K562 (cell line): ENCODE data around the gene FFAR1. TPM values are rescaled to one million over a fixed set of nuclear protein-coding genes. Genes with fewer than 3 reads are reported as not detected.
A peak's percentile ranks its signal among the peaks of the same experiment; 100 is the strongest.

ENCODE experiments used
- ATAC-seq: fragments of 200-7000 bp; cut with Tn5 transposase; 3 replicates; pipeline ENCODE4 v1.9.1; 2020; ENCODE audit warnings: moderate library complexity
- BruUV-seq: library from RNA; stranded (reverse); fragments of 400-500 nt; replicated peaks from 2 replicates; lab custom pipeline; 2021; lab: Mats Ljungman, UMichigan
- CTCF ChIA-PET: fragments of 300-600 bp; formaldehyde crosslinking; extraction: SDS; loops from one replicate; lab custom pipeline; 2021; ENCODE audit warnings: low intra/inter-chr PET ratio; lab: Yijun Ruan, JAX
- POLR2A ChIA-PET: fragments of 300-600, 350-650 bp; sonication (Branson Sonifier 250); formaldehyde crosslinking; extraction: SDS; loops from one replicate; lab custom pipeline; 2021; ENCODE audit warnings: antibody characterized with exemption, inconsistent platforms; lab: Yijun Ruan, JAX
- DNase-seq, 4 experiments: peaks; one replicate each; pipeline versions ENCODE4 v3.0.0 to v3.0.0-alpha.2; 2011 to 2018; ENCODE audit warnings: low spot score in 3 of 4, mixed read lengths in 3 of 4; ENCODE audit errors: extremely low read depth in 1 of 4
- FAIRE-seq: peaks from 2 replicates; lab custom pipeline; 2011; peaks lifted over from hg19 to GRCh38; lab: Jason Lieb, UNC
- H2AFZ ChIP-seq: 2 replicates; pipeline ENCODE4 v1.6.0; 2011; ENCODE audit warnings: low read depth, low read length, control low read depth, inconsistent platforms
- H3K27ac ChIP-seq: fragments of 200-600 bp; 3 replicates; pipeline ENCODE4 v1.8.0; 2011; ENCODE audit warnings: low read depth, mild to moderate bottlenecking, control low read depth, inconsistent platforms, low read length, moderate library complexity, mixed read lengths; ENCODE audit errors: extremely low read depth
- H3K27me3 ChIP-seq, 2 experiments: fragments of 300-600 bp in 1 of 2; 2 replicates in 1 of 2; 3 replicates in 1 of 2; pipeline versions ENCODE4 v1.6.0 to v1.8.0; 2011; ENCODE audit warnings: inconsistent platforms in 2 of 2, low read length in 2 of 2, mild to moderate bottlenecking in 1 of 2, mixed read lengths in 1 of 2, moderate library complexity in 1 of 2; ENCODE audit not compliant: control insufficient read depth in 2 of 2, insufficient read depth in 2 of 2
- H3K36me3 ChIP-seq: fragments of 300-600 bp; 3 replicates; pipeline ENCODE4 v1.8.0; 2011; ENCODE audit warnings: mild to moderate bottlenecking, low read length, inconsistent platforms; ENCODE audit not compliant: control insufficient read depth, insufficient read depth
- H3K4me1 ChIP-seq, 2 experiments: fragments of 200-600 bp in 1 of 2; replicated peaks in 1 of 2; 2 replicates in 1 of 2; 3 replicates in 1 of 2; pipeline versions ENCODE4 v1.5.1 to v1.8.0; 2011; ENCODE audit warnings: inconsistent platforms in 2 of 2, low read length in 2 of 2, mild to moderate bottlenecking in 1 of 2, mixed read lengths in 1 of 2, moderate library complexity in 1 of 2; ENCODE audit not compliant: control insufficient read depth in 2 of 2, insufficient read depth in 2 of 2
- H3K4me2 ChIP-seq: 2 replicates; pipeline ENCODE4 v1.6.1; 2011; ENCODE audit warnings: low read length, control low read depth, inconsistent platforms, mixed read lengths; ENCODE audit not compliant: insufficient read depth
- H3K4me3 ChIP-seq: fragments of 200-600 bp; sonication (generic), shearing (Covaris generic); 2 replicates; pipeline ENCODE4 v1.5.1; 2016; ENCODE audit warnings: control low read depth, inconsistent platforms
- H3K79me2 ChIP-seq: fragments of 200-600 bp; 3 replicates; pipeline ENCODE4 v1.8.0; 2011; ENCODE audit warnings: low read length, inconsistent platforms; ENCODE audit not compliant: control insufficient read depth, insufficient read depth
- H3K9ac ChIP-seq, 2 experiments: 2 replicates each; pipeline versions ENCODE4 v1.6.0 to v1.6.1; 2011; ENCODE audit warnings: low read depth in 2 of 2, low read length in 2 of 2, control low read depth in 1 of 2, inconsistent platforms in 1 of 2, mild to moderate bottlenecking in 1 of 2, mixed read lengths in 1 of 2; ENCODE audit not compliant: insufficient read depth in 1 of 2
- H3K9me1 ChIP-seq: one replicate; pipeline ENCODE4 v1.6.0; 2011; ENCODE audit warnings: inconsistent platforms, mild to moderate bottlenecking, low read length, moderate library complexity; ENCODE audit not compliant: control insufficient read depth, insufficient read depth
- H3K9me3 ChIP-seq: replicated peaks from 2 replicates; pipeline ENCODE4 v1.5.1; 2011; ENCODE audit warnings: low read depth, low read length, inconsistent platforms; ENCODE audit not compliant: control insufficient read depth, insufficient read depth
- H4K20me1 ChIP-seq: replicated peaks from 2 replicates; pipeline ENCODE4 v1.6.1; 2011; ENCODE audit warnings: low read length, inconsistent platforms, mixed read lengths; ENCODE audit not compliant: control insufficient read depth, insufficient read depth
- CAMTA2 ChIP-seq: fragments of 250-450 bp; sonication (Bioruptor Pico); conservative IDR thresholded peaks from 2 replicates; pipeline ENCODE4 v1.5.1; 2022
- CBFB ChIP-seq: sonication (generic); formaldehyde crosslinking; IDR thresholded peaks from 2 replicates; pipeline ENCODE4 v1.4.0; 2020; ENCODE audit warnings: mild to moderate bottlenecking, missing genetic modification reagents
- EP300 ChIP-seq: IDR thresholded peaks from 2 replicates; pipeline ENCODE4 v1.6.1; 2012; ENCODE audit warnings: low read length, improper control_type of control experiment
- FOXK2 ChIP-seq, 2 experiments: fragments of 450-650 bp; IDR thresholded peaks in 1 of 2; conservative IDR thresholded peaks in 1 of 2; 2 replicates each; pipeline ENCODE4 v1.6.1; 2016; ENCODE audit warnings: low read depth in 2 of 2, mild to moderate bottlenecking in 1 of 2
- OTX1 ChIP-seq: fragments of 450-650 bp; formaldehyde crosslinking; IDR thresholded peaks from 2 replicates; pipeline ENCODE4 v1.4.0; 2022; ENCODE audit warnings: mild to moderate bottlenecking
- PTRF ChIP-seq: fragments of 450-650 bp; IDR thresholded peaks from 2 replicates; pipeline ENCODE4 v1.6.1; 2016; ENCODE audit warnings: mild to moderate bottlenecking, missing genetic modification characterization, missing compliant biosample characterization
- TARDBP ChIP-seq: fragments of 450-650 bp; IDR thresholded peaks from 2 replicates; pipeline ENCODE4 v1.6.1; 2016
- ZFX ChIP-seq: sonication (generic); formaldehyde crosslinking; IDR thresholded peaks from 2 replicates; pipeline ENCODE4 v1.8.0; 2022; ENCODE audit warnings: mild to moderate bottlenecking, missing genetic modification reagents, moderate library complexity
- ZNF444 ChIP-seq: fragments of 250-450 bp; sonication (Bioruptor Pico); IDR thresholded peaks from 2 replicates; pipeline ENCODE4 v1.4.0; 2020; ENCODE audit warnings: mild to moderate bottlenecking, moderate library complexity
- ZNF589 ChIP-seq: fragments of 200-800 bp; sonication (Bioruptor generic); IDR thresholded peaks from 2 replicates; pipeline ENCODE4 v1.6.1; 2016; ENCODE audit warnings: low read depth, missing genetic modification characterization, missing compliant biosample characterization
- ZNF695 ChIP-seq: fragments of 450-650 bp; formaldehyde crosslinking; IDR thresholded peaks from 2 replicates; pipeline ENCODE4 v1.4.0; 2020; ENCODE audit warnings: mild to moderate bottlenecking, moderate library complexity
- WGBS: fragments of 100-300 bp; shearing (Covaris generic); methylation state at CpG from one replicate; pipeline ENCODE4 v1.1.6; 2016; ENCODE audit warnings: low coverage, mixed read lengths; ENCODE audit not compliant: insufficient coverage; ENCODE audit errors: missing lambda C conversion rate; 5-methylcytosine and 5-hydroxymethylcytosine counted together
- in situ Hi-C: fragments of 300-500 bp; cut with MboI; formaldehyde crosslinking; loops from 4 replicates; pipeline ENCODE4 v1.15.0; 2018; ENCODE audit warnings: inconsistent platforms, mixed read lengths
- intact Hi-C: fragments of 100-400 bp; cut with micrococcal nuclease; formaldehyde crosslinking; loops from 2 replicates; pipeline ENCODE4 v1.14.2; 2022
- polyA plus RNA-seq, 8 experiments: library from polyadenylated mRNA; depleted of rRNA in 4 of 8; stranded (reverse) in 5 of 8; unstranded in 3 of 8; fragments of >200 nt; fragmentation: Nextera tagmentation in 2 of 8; fragmentation: Illumina TruSeq in 1 of 8; extraction: Ambion mirVana in 2 of 8; extraction: Trizol in 1 of 8; gene quantifications; 2 replicates each; pipeline versions ENCODE4 v1.2.1 to v1.2.3, GENCODE V29; 2011 to 2014; ENCODE audit warnings: inconsistent platforms in 1 of 8, missing spikeins in 1 of 8
- total RNA-seq, 7 experiments: library from RNA; depleted of rRNA in 6 of 7; stranded (reverse); fragments of >200 nt in 6 of 7; fragmentation: Illumina TruSeq in 2 of 7; extraction: Trizol in 2 of 7; gene quantifications; 2 replicates each; pipeline versions ENCODE4 v1.2.1 to v1.2.3, GENCODE V29; 2011 to 2021; ENCODE audit warnings: low replicate concordance in 1 of 7
- TF ChIP-seq, protein P1 (sequence below): fragments of 250-450 bp; sonication (Bioruptor Pico); IDR thresholded peaks from 2 replicates; pipeline ENCODE4 v1.5.1; 2021; ENCODE audit warnings: mild to moderate bottlenecking
- TF ChIP-seq, protein P2 (sequence below): fragments of 450-650 bp; IDR thresholded peaks from 2 replicates; pipeline ENCODE4 v1.7.1; 2018; ENCODE audit warnings: mild to moderate bottlenecking, low read depth; ENCODE audit not compliant: partially characterized antibody
- TF ChIP-seq, protein P3 (sequence below): IDR thresholded peaks from 2 replicates; pipeline ENCODE4 v1.6.1; 2016; ENCODE audit warnings: missing genetic modification characterization, missing compliant biosample characterization

FFAR1 gene
- total and polyA plus RNA-seq, 9 of the 15 experiments (the other 6 are each of a cell fraction or from before 2014, with no cell fraction given), result not detected

DNA sequence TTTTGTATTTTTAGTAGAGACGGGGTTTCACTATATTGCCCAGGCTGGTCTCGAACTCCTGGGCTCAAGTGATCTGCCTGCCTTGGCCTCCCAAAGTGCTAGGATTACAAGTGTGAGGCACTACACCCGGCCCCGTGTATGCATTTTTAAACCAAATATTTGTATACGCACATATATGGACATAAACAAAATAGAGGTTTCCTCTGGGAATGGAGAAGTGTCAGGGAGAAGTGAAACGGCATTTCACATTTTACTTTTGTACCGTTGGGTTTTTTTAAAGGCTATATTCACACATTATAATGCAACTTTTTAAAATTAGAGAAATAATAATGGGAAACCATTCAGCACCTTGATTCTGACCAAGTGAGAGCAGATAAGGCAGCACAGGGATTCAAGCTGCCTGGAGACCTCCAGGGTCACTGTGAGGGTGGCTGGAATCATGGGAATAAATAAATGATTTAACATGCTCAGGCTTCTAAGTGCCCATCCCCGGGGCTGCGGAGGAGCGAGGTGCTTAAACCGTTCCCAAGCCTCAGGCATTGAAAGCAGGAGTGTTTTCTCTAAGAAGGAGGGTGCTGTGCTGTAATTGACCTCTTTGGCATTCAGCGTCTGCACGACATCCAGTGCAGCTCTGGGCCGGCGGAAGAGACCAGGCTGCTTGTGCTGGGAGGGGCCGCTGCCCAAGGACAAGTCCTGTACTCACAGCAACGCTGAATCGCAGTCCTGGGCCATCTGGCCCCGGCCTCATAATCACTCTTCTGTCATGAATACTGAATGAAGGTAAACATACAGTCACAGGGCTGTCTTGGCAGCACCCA, 47.9 kb downstream of the FFAR1 start:
- no peak for FAIRE-seq
- ATAC-seq, result peak; percentile 45; the same call in 2 of the 3 replicates

More for the DNA sequence above, 47.9 kb downstream of the FFAR1 start:
- H3K36me3 ChIP-seq, result no peaks in the 10 kb centered on the region
- no TSS peak for BruUV-seq
- no peaks in the 10 kb centered on the region for H3K9me3 ChIP-seq
- no peak overlapping the region for H3K4me3 ChIP-seq
- TF ChIP-seq CAMTA2 (no peak), ZNF695 (CRISPR knock-in tag) (no peak), FOXK2 (conservative IDR thresholded peaks at IDR 0.05 in 1 of 2, IDR thresholded peaks at IDR 0.05 in 1 of 2; ENCODE audit: low read depth in 2 of 2) (no peak), CBFB (CRISPR knock-in tag) (no peak), OTX1 (no peak), EP300 (no peak), ZNF589 (CRISPR knock-in tag) (no peak), ZFX (CRISPR knock-in tag) (no peak), TARDBP (no peak), ZNF444 (CRISPR knock-in tag) (no peak), PTRF (tag) (no peak)
- TF ChIP-seq, protein P1, sequence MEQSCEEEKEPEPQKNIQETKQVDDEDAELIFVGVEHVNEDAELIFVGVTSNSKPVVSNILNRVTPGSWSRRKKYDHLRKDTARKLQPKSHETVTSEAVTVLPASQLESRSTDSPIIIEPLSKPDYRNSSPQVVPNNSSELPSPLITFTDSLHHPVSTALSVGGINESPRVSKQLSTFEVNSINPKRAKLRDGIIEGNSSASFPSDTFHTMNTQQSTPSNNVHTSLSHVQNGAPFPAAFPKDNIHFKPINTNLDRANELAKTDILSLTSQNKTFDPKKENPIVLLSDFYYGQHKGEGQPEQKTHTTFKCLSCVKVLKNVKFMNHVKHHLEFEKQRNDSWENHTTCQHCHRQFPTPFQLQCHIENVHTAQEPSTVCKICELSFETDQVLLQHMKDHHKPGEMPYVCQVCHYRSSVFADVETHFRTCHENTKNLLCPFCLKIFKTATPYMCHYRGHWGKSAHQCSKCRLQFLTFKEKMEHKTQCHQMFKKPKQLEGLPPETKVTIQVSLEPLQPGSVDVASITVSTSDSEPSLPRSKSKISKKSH (CRISPR knock-in tag), result no peak
- TF ChIP-seq, protein P2, sequence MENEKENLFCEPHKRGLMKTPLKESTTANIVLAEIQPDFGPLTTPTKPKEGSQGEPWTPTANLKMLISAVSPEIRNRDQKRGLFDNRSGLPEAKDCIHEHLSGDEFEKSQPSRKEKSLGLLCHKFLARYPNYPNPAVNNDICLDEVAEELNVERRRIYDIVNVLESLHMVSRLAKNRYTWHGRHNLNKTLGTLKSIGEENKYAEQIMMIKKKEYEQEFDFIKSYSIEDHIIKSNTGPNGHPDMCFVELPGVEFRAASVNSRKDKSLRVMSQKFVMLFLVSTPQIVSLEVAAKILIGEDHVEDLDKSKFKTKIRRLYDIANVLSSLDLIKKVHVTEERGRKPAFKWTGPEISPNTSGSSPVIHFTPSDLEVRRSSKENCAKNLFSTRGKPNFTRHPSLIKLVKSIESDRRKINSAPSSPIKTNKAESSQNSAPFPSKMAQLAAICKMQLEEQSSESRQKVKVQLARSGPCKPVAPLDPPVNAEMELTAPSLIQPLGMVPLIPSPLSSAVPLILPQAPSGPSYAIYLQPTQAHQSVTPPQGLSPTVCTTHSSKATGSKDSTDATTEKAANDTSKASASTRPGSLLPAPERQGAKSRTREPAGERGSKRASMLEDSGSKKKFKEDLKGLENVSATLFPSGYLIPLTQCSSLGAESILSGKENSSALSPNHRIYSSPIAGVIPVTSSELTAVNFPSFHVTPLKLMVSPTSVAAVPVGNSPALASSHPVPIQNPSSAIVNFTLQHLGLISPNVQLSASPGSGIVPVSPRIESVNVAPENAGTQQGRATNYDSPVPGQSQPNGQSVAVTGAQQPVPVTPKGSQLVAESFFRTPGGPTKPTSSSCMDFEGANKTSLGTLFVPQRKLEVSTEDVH, result no peak
- TF ChIP-seq, protein P3, sequence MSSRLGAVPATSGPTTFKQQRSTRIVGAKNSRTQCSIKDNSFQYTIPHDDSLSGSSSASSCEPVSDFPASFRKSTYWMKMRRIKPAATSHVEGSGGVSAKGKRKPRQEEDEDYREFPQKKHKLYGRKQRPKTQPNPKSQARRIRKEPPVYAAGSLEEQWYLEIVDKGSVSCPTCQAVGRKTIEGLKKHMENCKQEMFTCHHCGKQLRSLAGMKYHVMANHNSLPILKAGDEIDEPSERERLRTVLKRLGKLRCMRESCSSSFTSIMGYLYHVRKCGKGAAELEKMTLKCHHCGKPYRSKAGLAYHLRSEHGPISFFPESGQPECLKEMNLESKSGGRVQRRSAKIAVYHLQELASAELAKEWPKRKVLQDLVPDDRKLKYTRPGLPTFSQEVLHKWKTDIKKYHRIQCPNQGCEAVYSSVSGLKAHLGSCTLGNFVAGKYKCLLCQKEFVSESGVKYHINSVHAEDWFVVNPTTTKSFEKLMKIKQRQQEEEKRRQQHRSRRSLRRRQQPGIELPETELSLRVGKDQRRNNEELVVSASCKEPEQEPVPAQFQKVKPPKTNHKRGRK (tag), result no peak
- TF ChIP-seq, all 486 proteins: peak for 0
- no peak overlapping the region for H3K9ac ChIP-seq
- no peak overlapping the region for H3K4me2 ChIP-seq
- peak overlapping the region; percentile 52; the same call in 1 of the 2 replicates for H2AFZ ChIP-seq
- intact Hi-C loops, result no loop called here
- in situ Hi-C loops, result no loop called here
- WGBS, result 45% methylated on average over 19 of the region's 19 CpGs
- no peaks in the 10 kb centered on the region for H3K9me1 ChIP-seq
- no peak overlapping the region for H3K27ac ChIP-seq
- H4K20me1 ChIP-seq, result no peaks in the 10 kb centered on the region
- POLR2A ChIA-PET, result no interaction called here
- no peaks in the 10 kb centered on the region; a peak in 1 of 5 replicates for H3K27me3 ChIP-seq
- CTCF ChIA-PET, result no interaction called here
- DNase-seq, result no peak
- H3K79me2 ChIP-seq, result no peaks in the 10 kb centered on the region
- peaks cover 0 to 10% of the 10 kb centered on the region in 2 experiments; a peak in 3 of 5 replicates for H3K4me1 ChIP-seq
